OCI-LY3 (cell line): ENCODE measurements around the gene NRXN3.
"Not testable (repeated sequence)": the region's sequence is repeated elsewhere in the genome, so short reads cannot be mapped to it uniquely, and the experiment has no call there.

Experiments used
- CTCF ChIP-seq: fragments of 200-600, 300-600 bp; sonication (generic); IDR thresholded peaks from 2 replicates; pipeline ENCODE4 v1.5.1; 2014; ENCODE audit warnings: antibody characterized with exemption, low read length, low read depth
- EZH2phosphoT487 ChIP-seq: fragments of 200-600 bp; shearing (Covaris generic); IDR thresholded peaks from 2 replicates; pipeline ENCODE4 v1.6.1; 2018; ENCODE audit warnings: antibody characterized with exemption, mixed run types, low read depth

- TF ChIP-seq CTCF, EZH2phosphoT487: not testable (repeated sequence)
These were observed 403.6 kb downstream of the NRXN3 start for GRCh38 chr14:78573736-78574135.
